Measurements from ENCODE around the gene MRC1. TPM values are rescaled to one million over a fixed set of nuclear protein-coding genes. Genes with fewer than 3 reads are reported as not detected.

The MRC1 gene
- total and polyA plus RNA-seq, 2 donors (not counting 3 experiments of a cell fraction or from before 2014, with no cell fraction given), result 0.03 to 0.13 TPM

GRCh38 chr10:17838080-17838648 is 29.0 kb downstream of the MRC1 start:
- Histone ChIP-seq H3K9me1 (replicated peaks; ENCODE audit: control insufficient read depth, extremely low read depth, insufficient read depth, low read length) (no peaks in the 10 kb centered on the region), H4K20me1 (replicated peaks; ENCODE audit: control insufficient read depth, extremely low read depth, insufficient read depth, low read length) (no peaks in the 10 kb centered on the region), H2AFZ (ENCODE audit: low read depth, low read length) (no peak overlapping the region), H3K36me3 (ENCODE audit: control insufficient read depth in 2 of 2, extremely low read depth in 1 of 2, insufficient read depth in 2 of 2, low read length in 2 of 2) (no peaks in the 10 kb centered on the region), H3K4me1 (ENCODE audit: control insufficient read depth, extremely low read depth, insufficient read depth, low read length) (peaks cover 20% of the 10 kb centered on the region), H3K9ac (replicated peaks; ENCODE audit: extremely low read depth, insufficient read depth, low read length) (no peak overlapping the region), H3K9me3 (replicated peaks; ENCODE audit: control insufficient read depth, insufficient read depth, low read length) (no peaks in the 10 kb centered on the region), H3K27ac (ENCODE audit: insufficient read depth, low read depth, low read length) (no peak overlapping the region), H3K79me2 (ENCODE audit: control insufficient read depth, insufficient read depth, low read length) (no peaks in the 10 kb centered on the region), H3K4me3 (replicated peaks in 1 of 3; ENCODE audit: insufficient read depth in 1 of 3, low read depth in 1 of 3, low read length in 3 of 3) (no peak overlapping the region), H3K4me2 (ENCODE audit: insufficient read depth, low read length) (no peak overlapping the region), H3K27me3 (ENCODE audit: control insufficient read depth in 2 of 2, insufficient read depth in 2 of 2, low read length in 2 of 2) (no peaks in the 10 kb centered on the region)
- POLR2A ChIA-PET, result no interaction called here
- dilution Hi-C loops (cut with MboI; ENCODE audit: extremely low pct_ligation_motif_present, low sequenced_read_pairs) (no loop called here), intact Hi-C loops (cut with micrococcal nuclease) (loop anchor here (5.0 kb wide), 1 partner anchor 196 kb away; the partner anchor contains the start of gene STAM)
- BruUV-seq (replicated peaks), result no TSS peak
- TF ChIP-seq GATA2 (IDR thresholded peaks at IDR 0.05; ENCODE audit: insufficient read depth, insufficient read length, low read depth, low read length) (no peak), POLR2AphosphoS5 (IDR thresholded peaks at IDR 0.05; ENCODE audit: insufficient read depth, low read depth, low read length) (no peak), POLR2A (IDR thresholded peaks at IDR 0.05; ENCODE audit: low read depth, low read length) (no peak), EZH2 (IDR thresholded peaks at IDR 0.05; ENCODE audit: borderline replicate concordance, low read depth, low read length, severe bottlenecking) (no peak), JUN (IDR thresholded peaks at IDR 0.05; ENCODE audit: borderline replicate concordance, insufficient read depth, insufficient read length, low read depth) (no peak), FOS (IDR thresholded peaks at IDR 0.05; ENCODE audit: borderline replicate concordance, insufficient read depth, low read length) (no peak), MAX (IDR thresholded peaks at IDR 0.05; ENCODE audit: insufficient read depth, insufficient read length) (no peak), MYC (IDR thresholded peaks at IDR 0.05; ENCODE audit: low read depth, low read length) (no peak)
- TF ChIP-seq, protein P1, sequence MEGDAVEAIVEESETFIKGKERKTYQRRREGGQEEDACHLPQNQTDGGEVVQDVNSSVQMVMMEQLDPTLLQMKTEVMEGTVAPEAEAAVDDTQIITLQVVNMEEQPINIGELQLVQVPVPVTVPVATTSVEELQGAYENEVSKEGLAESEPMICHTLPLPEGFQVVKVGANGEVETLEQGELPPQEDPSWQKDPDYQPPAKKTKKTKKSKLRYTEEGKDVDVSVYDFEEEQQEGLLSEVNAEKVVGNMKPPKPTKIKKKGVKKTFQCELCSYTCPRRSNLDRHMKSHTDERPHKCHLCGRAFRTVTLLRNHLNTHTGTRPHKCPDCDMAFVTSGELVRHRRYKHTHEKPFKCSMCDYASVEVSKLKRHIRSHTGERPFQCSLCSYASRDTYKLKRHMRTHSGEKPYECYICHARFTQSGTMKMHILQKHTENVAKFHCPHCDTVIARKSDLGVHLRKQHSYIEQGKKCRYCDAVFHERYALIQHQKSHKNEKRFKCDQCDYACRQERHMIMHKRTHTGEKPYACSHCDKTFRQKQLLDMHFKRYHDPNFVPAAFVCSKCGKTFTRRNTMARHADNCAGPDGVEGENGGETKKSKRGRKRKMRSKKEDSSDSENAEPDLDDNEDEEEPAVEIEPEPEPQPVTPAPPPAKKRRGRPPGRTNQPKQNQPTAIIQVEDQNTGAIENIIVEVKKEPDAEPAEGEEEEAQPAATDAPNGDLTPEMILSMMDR (IDR thresholded peaks at IDR 0.05; ENCODE audit: extremely low read depth in 1 of 2, insufficient read depth in 1 of 2, low read depth in 1 of 2, low read length in 2 of 2), result no peak
- DNase-seq (ENCODE audit: low read depth, low spot score), result no peak
- CTCF ChIA-PET, result interaction anchor here (1.0 to 3.4 kb wide), 3 partner anchors 9 to 94 kb away, joined by 3 to 14 read pairs (median 4); no protein-coding TSS in a partner anchor
- no peak for FAIRE-seq
